ENCODE results near the gene MDP1.

MDP1 gene

GRCh38 chr14:24179294-24179960, 36.4 kb downstream of the MDP1 start:
- Histone ChIP-seq H3K9me3 (no peaks in the 10 kb centered on the region), H3K4me1 (no peaks in the 10 kb centered on the region), H3K27me3 (no peaks in the 10 kb centered on the region), H3K4me3 (ENCODE audit: low read depth, low read length) (no peak overlapping the region), H3K36me3 (peaks cover 64% of the 10 kb centered on the region)
- TF ChIP-seq, protein P1, sequence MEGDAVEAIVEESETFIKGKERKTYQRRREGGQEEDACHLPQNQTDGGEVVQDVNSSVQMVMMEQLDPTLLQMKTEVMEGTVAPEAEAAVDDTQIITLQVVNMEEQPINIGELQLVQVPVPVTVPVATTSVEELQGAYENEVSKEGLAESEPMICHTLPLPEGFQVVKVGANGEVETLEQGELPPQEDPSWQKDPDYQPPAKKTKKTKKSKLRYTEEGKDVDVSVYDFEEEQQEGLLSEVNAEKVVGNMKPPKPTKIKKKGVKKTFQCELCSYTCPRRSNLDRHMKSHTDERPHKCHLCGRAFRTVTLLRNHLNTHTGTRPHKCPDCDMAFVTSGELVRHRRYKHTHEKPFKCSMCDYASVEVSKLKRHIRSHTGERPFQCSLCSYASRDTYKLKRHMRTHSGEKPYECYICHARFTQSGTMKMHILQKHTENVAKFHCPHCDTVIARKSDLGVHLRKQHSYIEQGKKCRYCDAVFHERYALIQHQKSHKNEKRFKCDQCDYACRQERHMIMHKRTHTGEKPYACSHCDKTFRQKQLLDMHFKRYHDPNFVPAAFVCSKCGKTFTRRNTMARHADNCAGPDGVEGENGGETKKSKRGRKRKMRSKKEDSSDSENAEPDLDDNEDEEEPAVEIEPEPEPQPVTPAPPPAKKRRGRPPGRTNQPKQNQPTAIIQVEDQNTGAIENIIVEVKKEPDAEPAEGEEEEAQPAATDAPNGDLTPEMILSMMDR (IDR thresholded peaks at IDR 0.05; ENCODE audit: low read depth, low read length) = no peak
- no peak for DNase-seq

DNA sequence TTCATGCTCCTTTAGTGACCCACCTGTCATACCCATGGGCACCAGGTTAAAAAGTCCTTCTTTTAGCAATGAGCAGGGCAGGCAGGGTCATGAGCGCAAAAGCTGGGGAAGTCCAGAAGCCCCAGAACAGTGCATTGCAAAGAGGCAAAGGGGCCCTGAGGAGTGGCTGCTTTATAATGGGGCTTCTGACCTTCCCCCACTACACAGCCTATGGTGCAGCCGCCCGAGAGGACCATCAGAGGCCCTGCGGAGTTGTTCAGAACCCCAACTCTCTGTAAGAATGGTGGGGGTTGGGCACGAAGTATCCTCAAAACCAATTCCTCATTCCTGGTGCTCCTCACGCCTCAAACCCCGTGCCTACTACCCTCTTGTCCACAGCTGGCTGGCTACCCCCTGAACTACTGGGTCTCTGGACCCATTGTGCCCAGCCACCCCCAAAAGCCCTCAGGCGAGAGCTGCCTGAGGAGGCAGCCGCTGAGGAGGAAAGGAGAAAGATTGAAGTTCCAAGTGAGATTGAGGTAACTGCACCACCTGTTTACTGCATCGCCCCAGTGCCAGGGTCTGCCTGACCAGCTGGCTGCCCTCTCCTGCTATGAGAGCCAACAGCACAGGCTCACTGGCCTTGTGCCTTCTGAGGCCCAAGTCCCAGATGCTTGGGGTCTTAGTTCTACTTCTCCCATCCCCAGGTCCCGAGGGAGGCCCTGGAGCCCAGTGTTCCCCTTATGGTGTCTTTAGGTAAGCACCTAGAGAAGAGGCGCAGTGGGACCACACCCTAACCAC, 37.3 kb downstream of the MDP1 start:
- Histone ChIP-seq H3K36me3 (peaks cover 59% of the 10 kb centered on the region), H3K27me3 (no peaks in the 10 kb centered on the region), H3K4me3 (ENCODE audit: low read depth, low read length) (no peak overlapping the region), H3K9me3 (no peaks in the 10 kb centered on the region), H3K4me1 (no peaks in the 10 kb centered on the region)
- DNase-seq = no peak
- TF ChIP-seq, protein P1 (IDR thresholded peaks at IDR 0.05; ENCODE audit: low read depth, low read length) = no peak

- TF ChIP-seq, protein P1 (IDR thresholded peaks at IDR 0.05; ENCODE audit: low read depth, low read length) = no peak
- no peak for DNase-seq
- H3K9me3 ChIP-seq = no peaks in the 10 kb centered on the region
- no peaks in the 10 kb centered on the region for H3K4me1 ChIP-seq
- no peaks in the 10 kb centered on the region for H3K27me3 ChIP-seq
- H3K4me3 ChIP-seq (ENCODE audit: low read depth, low read length) = no peak overlapping the region
- H3K36me3 ChIP-seq = peaks cover 52% of the 10 kb centered on the region
Observed at GRCh38 chr14:24177891-24178290, 38.0 kb downstream of the MDP1 start.

- peaks cover 45% of the 10 kb centered on the region for H3K36me3 ChIP-seq
- no peaks in the 10 kb centered on the region for H3K4me1 ChIP-seq
- TF ChIP-seq, protein P1 (IDR thresholded peaks at IDR 0.05; ENCODE audit: low read depth, low read length) = no peak
Observed at GRCh38 chr14:24177041-24177825, 38.6 kb downstream of the MDP1 start.

DNA sequence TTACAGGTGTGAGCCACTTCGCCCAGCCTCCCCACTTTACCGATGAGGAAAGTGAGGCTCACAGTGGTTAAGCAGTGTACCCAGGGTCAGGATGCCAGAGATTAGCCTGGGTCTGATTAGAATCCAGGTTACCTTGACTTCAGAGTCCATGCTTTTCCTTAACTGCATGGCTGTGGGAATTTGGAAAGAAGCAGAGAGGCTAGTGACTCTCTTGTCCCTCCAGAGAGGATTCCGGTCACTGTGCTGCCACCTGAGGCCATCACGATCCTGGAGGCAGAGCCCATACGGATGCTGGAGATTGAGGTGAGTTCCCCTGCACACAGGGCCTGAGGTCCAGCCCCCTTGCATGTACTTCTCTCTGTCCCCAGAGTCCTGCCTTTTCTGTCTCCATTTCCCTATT, 39.3 kb downstream of the MDP1 start:
- no peaks in the 10 kb centered on the region for H3K4me1 ChIP-seq
- TF ChIP-seq, protein P1 (IDR thresholded peaks at IDR 0.05; ENCODE audit: low read depth, low read length) = no peak
- DNase-seq = no peak
- peaks cover 39% of the 10 kb centered on the region for H3K36me3 ChIP-seq
- H3K9me3 ChIP-seq = no peaks in the 10 kb centered on the region
- H3K4me3 ChIP-seq (ENCODE audit: low read depth, low read length) = no peak overlapping the region
- no peaks in the 10 kb centered on the region for H3K27me3 ChIP-seq

More at GRCh38 chr14:24177041-24177825, 38.6 kb downstream of the MDP1 start:
- DNase-seq = no peak
- Histone ChIP-seq H3K9me3 (no peaks in the 10 kb centered on the region), H3K4me3 (ENCODE audit: low read depth, low read length) (no peak overlapping the region), H3K27me3 (no peaks in the 10 kb centered on the region)

All from BE2C (cell line).